NK-92 (cell line): Measurements from ENCODE around the gene NEO1.

Source experiments
- DNase-seq: peaks from one replicate; lab custom pipeline; 2025; ENCODE audit not compliant: unreplicated experiment; lab: John Stamatoyannopoulos, UW

The NEO1 gene

GRCh38 chr15:73030122-73030679 is 22.1 kb upstream of the NEO1 start:
- DNase-seq: no peak

DNA sequence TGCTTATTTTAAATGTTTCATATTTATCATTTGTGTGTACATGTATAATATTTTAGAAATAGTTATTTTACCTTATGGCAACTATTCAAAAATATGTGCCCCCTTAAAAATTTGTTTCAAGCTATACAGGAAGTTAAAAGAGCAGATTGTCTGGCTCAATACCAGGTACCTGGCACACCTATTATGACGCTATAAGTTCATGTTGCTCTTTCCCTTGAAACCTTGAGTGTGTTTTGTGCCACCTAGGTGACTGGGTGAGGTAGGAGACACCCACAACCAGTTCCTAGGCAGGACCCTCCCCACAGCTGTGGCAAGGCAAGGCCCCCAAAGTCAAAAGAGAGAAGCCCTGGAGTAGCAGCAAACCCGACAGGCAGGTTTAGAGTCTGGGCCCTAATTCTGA is 20.6 kb upstream of the NEO1 start:
- DNase-seq: no peak

- no peak for DNase-seq
Measured at GRCh38 chr15:73033611-73034010, 18.7 kb upstream of the NEO1 start.

DNA sequence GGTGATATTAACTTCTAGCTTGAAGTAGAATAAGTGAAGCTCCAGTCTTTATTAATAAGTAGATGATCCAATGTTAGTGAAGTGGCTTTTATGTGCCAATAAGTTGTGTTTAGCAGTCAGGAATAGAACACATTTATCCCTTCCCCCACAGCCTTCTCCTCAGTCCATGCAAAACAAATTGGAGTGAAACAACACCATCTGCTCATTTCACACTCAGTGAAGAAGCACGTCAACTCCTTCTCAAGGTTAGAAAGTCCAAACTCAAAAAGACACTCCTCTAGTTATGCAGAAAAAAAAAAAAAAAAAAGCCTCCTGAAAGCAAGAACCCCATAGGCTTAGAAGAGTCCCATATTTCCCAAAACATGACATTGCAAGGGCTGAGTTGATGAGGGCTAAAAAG is 18.0 kb upstream of the NEO1 start:
- DNase-seq: no peak

DNA sequence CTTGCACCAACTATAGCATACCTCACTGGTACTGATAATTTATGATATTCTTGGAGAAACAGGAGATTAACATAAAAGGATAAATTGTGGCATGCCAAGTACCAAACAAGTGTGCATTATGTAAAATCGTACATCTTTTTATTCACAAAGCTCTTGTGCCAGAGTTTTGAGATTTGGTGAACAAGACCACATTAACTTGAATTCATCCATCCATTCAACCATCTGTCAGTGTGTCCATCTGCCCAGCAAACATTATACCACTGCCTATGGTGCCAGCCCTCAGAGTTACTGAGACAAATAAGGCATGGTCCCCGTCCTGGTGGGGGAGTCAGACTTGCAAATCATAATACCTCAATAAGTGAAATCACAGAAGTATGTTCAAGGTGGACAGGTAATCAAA is 17.0 kb upstream of the NEO1 start:
- no peak for DNase-seq

DNA sequence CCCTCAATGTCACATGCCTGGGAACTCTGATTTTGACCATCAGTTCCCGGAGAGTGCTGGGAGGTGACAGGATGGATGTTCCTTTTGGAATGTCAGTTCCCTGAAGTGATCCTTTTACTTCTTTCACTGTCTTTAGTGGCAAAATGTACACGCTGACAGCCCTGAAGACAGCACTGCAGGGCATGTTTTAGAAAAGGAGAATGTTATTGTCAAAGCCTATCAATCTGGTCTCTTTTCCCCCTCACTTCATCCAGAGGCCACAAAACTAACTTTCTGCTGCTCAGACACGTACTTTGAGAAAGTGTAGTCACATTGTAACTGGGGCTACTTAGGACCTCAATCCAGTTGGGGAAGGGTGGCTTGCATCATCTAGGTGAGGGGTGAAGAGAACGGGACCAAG is 14.0 kb upstream of the NEO1 start:
- no peak for DNase-seq

- DNase-seq: no peak
Measured at GRCh38 chr15:73046073-73046472, 6.2 kb upstream of the NEO1 start.

GRCh38 chr15:73047882-73048281 is 4.4 kb upstream of the NEO1 start:
- no peak for DNase-seq

- DNase-seq: no peak
Measured at GRCh38 chr15:73048624-73049295, 3.5 kb upstream of the NEO1 start.

DNA sequence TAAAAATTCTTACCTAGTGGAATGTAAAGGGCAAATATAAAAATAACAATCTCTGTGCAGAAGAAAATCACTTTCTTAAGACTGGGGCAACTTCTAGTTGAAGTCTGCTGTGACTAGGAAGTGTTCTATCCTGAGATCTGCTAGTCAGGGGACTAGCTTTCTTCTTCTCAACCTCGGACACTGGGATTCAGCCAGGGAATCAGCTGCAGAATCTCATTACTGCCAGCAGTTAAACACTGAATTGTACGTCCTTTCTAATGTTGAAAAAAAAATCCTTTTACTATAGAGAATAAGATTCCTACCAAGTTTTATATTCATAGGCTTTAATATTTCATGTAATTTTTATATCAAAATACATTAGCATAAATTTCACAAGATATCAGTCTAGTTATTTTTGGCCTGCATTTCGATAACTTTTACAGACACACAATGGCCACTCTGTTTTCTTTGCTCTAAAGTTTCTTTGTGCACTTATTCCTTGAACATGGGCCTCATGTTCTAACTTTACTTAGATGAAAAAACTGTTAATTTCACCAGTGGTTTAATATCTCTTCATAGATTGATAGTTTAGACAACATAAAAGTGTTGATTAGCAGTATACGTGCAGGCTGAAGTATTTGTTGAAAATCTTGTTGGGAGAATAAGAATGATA is 2.6 kb upstream of the NEO1 start:
- no peak for DNase-seq

GRCh38 chr15:73050561-73051295 is 1.5 kb upstream of the NEO1 start:
- no peak for DNase-seq

- DNase-seq: no peak
Measured at GRCh38 chr15:73051391-73051806, 864 bp upstream of the NEO1 start.

DNA sequence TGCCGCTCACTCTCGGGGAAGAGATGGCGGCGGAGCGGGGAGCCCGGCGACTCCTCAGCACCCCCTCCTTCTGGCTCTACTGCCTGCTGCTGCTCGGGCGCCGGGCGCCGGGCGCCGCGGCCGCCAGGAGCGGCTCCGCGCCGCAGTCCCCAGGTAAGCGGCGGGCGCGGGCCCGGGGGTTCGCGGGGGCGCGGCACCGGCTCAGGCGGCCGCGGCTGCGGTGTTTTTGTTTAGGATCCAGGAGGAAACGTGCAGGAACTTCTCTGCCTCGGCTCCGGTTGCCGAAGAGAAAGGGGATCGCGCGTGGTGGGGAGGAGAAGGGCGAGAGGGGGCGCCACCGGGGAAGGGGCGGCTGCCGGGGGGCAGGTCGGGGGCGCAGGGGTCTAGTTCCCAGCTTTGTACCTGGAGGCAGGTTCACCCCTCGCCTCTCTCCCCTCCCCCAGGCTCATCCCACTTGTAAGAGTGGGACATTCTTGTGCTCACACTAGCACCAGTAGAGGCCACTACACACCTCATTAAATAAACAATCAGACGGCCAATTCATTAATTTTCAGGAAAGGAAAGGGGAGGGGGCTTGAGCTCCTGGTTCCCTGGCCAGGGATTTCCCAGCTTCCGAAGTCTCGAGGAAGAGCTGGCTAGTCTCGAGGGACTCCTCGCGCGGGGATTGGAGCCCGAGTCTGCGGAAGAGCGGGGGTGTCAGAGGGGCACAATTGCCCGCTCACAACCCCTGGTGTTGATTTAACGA is 562 bp downstream of the NEO1 start:
- no peak for DNase-seq

DNA sequence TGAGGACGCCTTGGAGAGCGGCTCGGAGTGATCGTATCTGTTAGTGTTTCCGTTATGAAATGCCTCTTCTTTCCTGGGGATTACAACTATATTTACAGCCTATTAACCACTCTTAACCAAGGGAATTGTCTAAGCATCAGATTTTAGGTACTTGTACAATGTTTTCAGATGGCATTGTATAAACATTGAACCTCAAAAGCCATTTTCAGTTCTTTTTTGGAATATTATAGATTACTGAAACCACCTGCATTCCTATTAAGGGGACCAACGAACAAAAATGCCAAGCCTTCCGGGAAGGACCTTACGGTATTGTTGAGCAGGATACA is 1.1 kb downstream of the NEO1 start:
- no peak for DNase-seq

GRCh38 chr15:73054417-73054953 is 2.2 kb downstream of the NEO1 start:
- no peak for DNase-seq

- DNase-seq: no peak
Measured at GRCh38 chr15:73056460-73056859, 4.2 kb downstream of the NEO1 start.

GRCh38 chr15:73058437-73058836 is 6.2 kb downstream of the NEO1 start:
- DNase-seq: no peak

DNA sequence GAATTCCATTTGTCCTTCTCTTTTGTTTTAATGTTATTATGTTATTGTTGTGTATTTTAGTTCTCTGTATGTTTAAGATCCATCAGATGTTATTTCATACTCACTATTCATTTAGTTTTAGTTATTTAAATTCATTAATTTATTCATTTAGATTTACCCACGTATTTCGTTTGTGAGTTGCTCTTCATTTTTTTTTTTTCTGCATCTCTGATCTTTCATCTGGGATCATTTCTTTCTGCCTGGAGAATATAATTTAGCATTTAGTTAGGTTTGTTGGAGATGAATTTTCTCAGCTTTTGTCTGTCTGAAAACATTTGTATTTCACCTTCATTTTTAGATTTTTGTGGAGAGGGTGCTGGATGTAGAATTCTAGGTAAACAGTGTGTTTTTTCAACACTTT is 12.9 kb downstream of the NEO1 start:
- no peak for DNase-seq

DNA sequence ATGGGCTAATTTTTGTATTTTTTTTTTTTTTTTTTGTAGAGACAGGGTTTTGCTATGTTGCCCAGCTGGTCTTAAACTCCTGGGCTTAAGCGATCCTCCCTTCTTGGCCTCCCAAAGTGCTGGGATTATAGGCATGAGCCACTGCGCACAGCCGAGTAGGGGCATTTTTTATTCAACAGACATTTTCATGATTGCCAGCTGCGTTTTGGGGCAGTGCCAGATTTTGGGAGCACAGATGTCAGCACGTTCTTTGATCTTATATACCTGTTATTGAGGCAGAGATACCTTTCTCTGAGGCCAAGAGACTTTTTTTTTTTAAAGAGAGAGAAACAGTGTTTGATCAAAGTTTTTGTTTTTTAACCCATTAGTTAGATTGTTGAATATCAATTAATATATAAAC is 16.8 kb downstream of the NEO1 start:
- no peak for DNase-seq

GRCh38 chr15:73072894-73073293 is 20.6 kb downstream of the NEO1 start:
- DNase-seq: no peak

- DNase-seq: no peak
Measured at GRCh38 chr15:73074241-73074640, 22.0 kb downstream of the NEO1 start.
